IMR-90 (cell line): ENCODE data around the gene RASAL1. TPM values are rescaled to one million over a fixed set of nuclear protein-coding genes. Genes with fewer than 3 reads are reported as not detected.

Source experiments
- ATAC-seq: fragments of 200-7000 bp; cut with Tn5 transposase; 2 replicates; pipeline ENCODE4 v1.9.1; 2020; ENCODE audit warnings: low read depth, mild to moderate bottlenecking, moderate library complexity
- BruUV-seq: library from RNA; stranded (reverse); fragments of 400-500 nt; replicated peaks from 2 replicates; lab custom pipeline; 2021; lab: Mats Ljungman, UMichigan
- CTCF ChIA-PET: fragments of 300-600 bp; formaldehyde crosslinking; extraction: SDS; loops from one replicate; lab custom pipeline; 2021; ENCODE audit warnings: antibody characterized with exemption; lab: Yijun Ruan, JAX
- POLR2A ChIA-PET: fragments of 300-600 bp; sonication (Branson Sonifier 250); formaldehyde crosslinking; loops from one replicate; lab custom pipeline; 2022; ENCODE audit warnings: antibody characterized with exemption; ENCODE audit not compliant: unreplicated experiment; lab: Charles Lee
- DNase-seq: peaks from one replicate; pipeline ENCODE4 v3.0.0; 2013
- H2AFZ ChIP-seq: replicated peaks from 2 replicates; pipeline ENCODE3; 2013; ENCODE audit warnings: low read length, mild to moderate bottlenecking; ENCODE audit not compliant: poor library complexity
- H2AK5ac ChIP-seq: 2 replicates; pipeline ENCODE4 v1.6.1; 2013; ENCODE audit warnings: low read depth, low read length, inconsistent platforms
- H2AK9ac ChIP-seq: replicated peaks from 2 replicates; pipeline ENCODE3; 2013; ENCODE audit warnings: mild to moderate bottlenecking, low read depth, low read length, moderate library complexity; ENCODE audit not compliant: poor library complexity
- H2BK120ac ChIP-seq: 2 replicates; pipeline ENCODE4 v1.6.1; 2013; ENCODE audit warnings: low read depth, low read length, inconsistent platforms
- H2BK15ac ChIP-seq: 3 replicates; pipeline ENCODE4 v1.6.1; 2013; ENCODE audit warnings: low read depth, low read length, inconsistent platforms
- H2BK20ac ChIP-seq: 2 replicates; pipeline ENCODE4 v1.6.1; 2013; ENCODE audit warnings: low read depth, mild to moderate bottlenecking, inconsistent platforms, low read length, moderate library complexity
- H2BK5ac ChIP-seq: 2 replicates; pipeline ENCODE4 v1.6.1; 2013; ENCODE audit warnings: mild to moderate bottlenecking, low read depth, low read length, inconsistent platforms; ENCODE audit not compliant: poor library complexity, severe bottlenecking
- H3K14ac ChIP-seq: replicated peaks from 2 replicates; pipeline ENCODE4 v1.6.1; 2013; ENCODE audit warnings: low read depth, low read length, inconsistent platforms
- H3K18ac ChIP-seq: 2 replicates; pipeline ENCODE4 v1.6.1; 2013; ENCODE audit warnings: low read depth, low read length, control low read depth
- H3K23ac ChIP-seq: 2 replicates; pipeline ENCODE4 v1.6.1; 2013; ENCODE audit warnings: low read depth, low read length, inconsistent platforms
- H3K27ac ChIP-seq: 2 replicates; pipeline ENCODE4 v1.5.1; 2013; ENCODE audit warnings: mild to moderate bottlenecking, control low read depth, low read length; ENCODE audit not compliant: insufficient read depth
- H3K27me3 ChIP-seq: 2 replicates; pipeline ENCODE4 v1.6.1; 2013; ENCODE audit warnings: low read length; ENCODE audit not compliant: control insufficient read depth, insufficient read depth
- H3K36me3 ChIP-seq: 2 replicates; pipeline ENCODE4 v1.6.1; 2013; ENCODE audit warnings: low read length, mixed read lengths; ENCODE audit not compliant: control insufficient read depth, insufficient read depth
- H3K4ac ChIP-seq: 2 replicates; pipeline ENCODE4 v1.6.1; 2013; ENCODE audit warnings: low read depth, low read length, inconsistent platforms
- H3K4me1 ChIP-seq: 2 replicates; pipeline ENCODE4 v1.6.1; 2013; ENCODE audit warnings: low read length, mixed read lengths; ENCODE audit not compliant: control insufficient read depth, insufficient read depth
- H3K4me2 ChIP-seq: 2 replicates; pipeline ENCODE4 v1.6.1; 2013; ENCODE audit warnings: low read depth, mild to moderate bottlenecking, control low read depth, low read length, moderate library complexity
- H3K4me3 ChIP-seq: 2 replicates; pipeline ENCODE4 v1.5.1; 2013; ENCODE audit warnings: low read depth, mild to moderate bottlenecking, control low read depth, low read length, moderate library complexity; ENCODE audit not compliant: insufficient read depth
- H3K56ac ChIP-seq: 2 replicates; pipeline ENCODE4 v1.6.1; 2013; ENCODE audit warnings: low read length, inconsistent platforms; ENCODE audit not compliant: insufficient read depth; ENCODE audit errors: extremely low read depth
- H3K79me1 ChIP-seq, 2 experiments: 2 replicates each; pipeline ENCODE4 v1.6.1; 2013; ENCODE audit warnings: low read length in 2 of 2, inconsistent platforms in 1 of 2, low read depth in 1 of 2
- H3K9ac ChIP-seq: 2 replicates; pipeline ENCODE4 v1.6.1; 2013; ENCODE audit warnings: low read depth, low read length, control low read depth
- H3K9me1 ChIP-seq: 2 replicates; pipeline ENCODE4 v1.6.1; 2013; ENCODE audit warnings: low read length, inconsistent platforms; ENCODE audit not compliant: insufficient read depth
- H3K9me3 ChIP-seq: 2 replicates; pipeline ENCODE4 v1.6.1; 2013; ENCODE audit warnings: low read length; ENCODE audit not compliant: control insufficient read depth, insufficient read depth
- H4K20me1 ChIP-seq: 2 replicates; pipeline ENCODE4 v1.6.1; 2013; ENCODE audit warnings: low read length, inconsistent platforms; ENCODE audit not compliant: insufficient read depth
- H4K5ac ChIP-seq: 2 replicates; pipeline ENCODE4 v1.6.1; 2013; ENCODE audit warnings: mild to moderate bottlenecking, low read depth, low read length, control low read depth
- H4K8ac ChIP-seq, 2 experiments: 2 replicates each; pipeline ENCODE4 v1.6.1; 2013; ENCODE audit warnings: low read depth in 2 of 2, low read length in 2 of 2, control low read depth in 1 of 2, inconsistent platforms in 1 of 2
- H4K91ac ChIP-seq: 2 replicates; pipeline ENCODE4 v1.6.1; 2013; ENCODE audit warnings: low read depth, low read length, inconsistent platforms; ENCODE audit not compliant: insufficient read depth
- BHLHE40 ChIP-seq: fragments of 150-350 bp; IDR thresholded peaks from 2 replicates; pipeline ENCODE4 v1.6.1; 2016; ENCODE audit warnings: mild to moderate bottlenecking, low read depth, low read length
- CEBPB ChIP-seq: IDR thresholded peaks from 2 replicates; pipeline ENCODE4 v1.6.1; 2012; ENCODE audit warnings: low read depth, low read length, improper control_type of control experiment
- CHD1 ChIP-seq: IDR thresholded peaks from 2 replicates; pipeline ENCODE4 v1.6.1; 2012; ENCODE audit warnings: low read depth, low read length, improper control_type of control experiment
- FOS ChIP-seq: fragments of 150-350 bp; IDR thresholded peaks from 2 replicates; pipeline ENCODE4 v1.6.1; 2016; ENCODE audit warnings: low read depth, low read length
- MAFK ChIP-seq: IDR thresholded peaks from 2 replicates; pipeline ENCODE4 v1.6.1; 2012; ENCODE audit warnings: low read depth, low read length, improper control_type of control experiment
- MAZ ChIP-seq: IDR thresholded peaks from 2 replicates; pipeline ENCODE4 v1.6.1; 2012; ENCODE audit warnings: low read depth, mild to moderate bottlenecking, low read length, improper control_type of control experiment, moderate library complexity, borderline replicate concordance
- MXI1 ChIP-seq: IDR thresholded peaks from 2 replicates; pipeline ENCODE4 v1.6.1; 2012; ENCODE audit warnings: low read depth, mild to moderate bottlenecking, low read length, moderate library complexity, borderline replicate concordance
- NFE2L2 ChIP-seq: fragments of 150-350 bp; IDR thresholded peaks from 2 replicates; pipeline ENCODE4 v1.6.1; 2016; ENCODE audit warnings: low read depth, mild to moderate bottlenecking, low read length
- RAD21 ChIP-seq: IDR thresholded peaks from 2 replicates; pipeline ENCODE4 v1.6.1; 2012; ENCODE audit warnings: low read length, improper control_type of control experiment
- RCOR1 ChIP-seq: IDR thresholded peaks from 2 replicates; pipeline ENCODE4 v1.6.1; 2012; ENCODE audit warnings: mild to moderate bottlenecking, low read length, improper control_type of control experiment; ENCODE audit not compliant: insufficient replicate concordance
- RFX5 ChIP-seq: IDR thresholded peaks from 2 replicates; pipeline ENCODE4 v1.8.0; 2012; ENCODE audit warnings: low read depth, mild to moderate bottlenecking, low read length, moderate library complexity
- WGBS, 2 experiments: methylation state at CpG; one replicate each; pipeline versions ENCODE4 v1.1.5 to v1.1.7; 2013; ENCODE audit warnings: missing lambda C conversion rate in 2 of 2; ENCODE audit not compliant: insufficient read length in 1 of 2; ENCODE audit errors: extremely low coverage in 2 of 2; 5-methylcytosine and 5-hydroxymethylcytosine counted together
- dilution Hi-C: fragments of 300-500 bp; cut with HindIII; formaldehyde crosslinking; loops from one replicate; pipeline ENCODE4 v1.14.3; 2018; ENCODE audit warnings: low sequenced_read_pairs; ENCODE audit not compliant: unreplicated experiment
- in situ Hi-C: fragments of 300-500 bp; cut with MboI; formaldehyde crosslinking; loops from 3 replicates; pipeline ENCODE4 v1.14.3; 2019; ENCODE audit warnings: low sequenced_read_pairs, inconsistent platforms, mixed read lengths
- intact Hi-C: fragments of 100-400 bp; cut with micrococcal nuclease; formaldehyde crosslinking; loops from 2 replicates; pipeline ENCODE4 v1.10.0; 2022
- polyA plus RNA-seq, 3 experiments: library from polyadenylated mRNA; depleted of rRNA; stranded (reverse); fragments of >200 nt; gene quantifications; 2 replicates each; pipeline ENCODE4 v1.2.3, GENCODE V29; 2012; ENCODE audit warnings: low replicate concordance in 1 of 3
- total RNA-seq: library from RNA; depleted of rRNA; stranded (reverse); fragments of >200 nt; gene quantifications from 2 replicates; pipeline ENCODE4 v1.2.3, GENCODE V29; 2012
- TF ChIP-seq, protein P1 (sequence below): conservative IDR thresholded peaks from 2 replicates; pipeline ENCODE4 v1.5.1; 2012; ENCODE audit warnings: mild to moderate bottlenecking, low read depth, low read length, improper control_type of control experiment

The RASAL1 gene
- total and polyA plus RNA-seq, 2 of the 4 experiments (the other 2 are of a cell fraction) = not detected

DNA sequence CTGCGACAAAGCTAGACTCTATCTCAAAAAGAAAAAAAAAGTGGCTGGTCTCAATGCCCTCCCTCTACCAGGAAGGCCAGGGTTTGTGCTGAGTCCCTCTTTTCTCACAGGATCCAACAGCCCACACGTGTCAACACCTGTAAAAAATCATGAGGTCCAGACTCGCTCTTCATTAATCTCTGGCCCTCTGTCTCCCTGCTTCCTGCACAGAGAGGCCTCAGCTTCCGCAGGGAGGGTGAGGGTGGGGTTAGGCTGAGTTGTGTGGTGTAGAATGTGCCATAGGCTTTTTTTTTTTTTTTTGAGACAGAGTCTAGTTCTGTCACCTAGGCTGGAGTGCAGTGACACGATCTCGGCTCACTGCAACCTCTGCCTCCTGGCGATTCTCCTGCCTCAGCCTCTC lies 20.1 kb upstream of the RASAL1 start:
- Histone ChIP-seq H2AK9ac (no peak overlapping the region), H3K36me3 (peaks cover 20% of the 10 kb centered on the region), H3K4ac (no peak overlapping the region), H2BK120ac (no peak overlapping the region), H4K20me1 (no peaks in the 10 kb centered on the region), H3K79me1 (no peaks in the 10 kb centered on the region), H3K4me3 (no peak overlapping the region), H2AK5ac (no peak overlapping the region), H2BK20ac (no peak overlapping the region), H2BK5ac (no peak overlapping the region), H3K18ac (no peak overlapping the region), H4K5ac (no peak overlapping the region), H2BK15ac (no peak overlapping the region), H3K14ac (no peak overlapping the region), H2AFZ (no peak overlapping the region), H3K9me1 (no peaks in the 10 kb centered on the region), H3K27ac (no peak overlapping the region), H4K91ac (no peak overlapping the region), H3K56ac (no peak overlapping the region), H4K8ac (no peak overlapping the region), H3K23ac (no peak overlapping the region), H3K9me3 (no peaks in the 10 kb centered on the region), H3K4me2 (no peak overlapping the region), H3K27me3 (peaks cover 37% of the 10 kb centered on the region), H3K4me1 (no peaks in the 10 kb centered on the region), H3K9ac (no peak overlapping the region)
- DNase-seq = no peak
- POLR2A ChIA-PET = no interaction called here
- intact Hi-C loops (no loop called here), in situ Hi-C loops (no loop called here), dilution Hi-C loops (no loop called here)
- BruUV-seq = no TSS peak
- CTCF ChIA-PET = interaction anchor here (0.9 kb wide), 1 partner anchor 269 kb away, joined by 3 read pairs; no protein-coding TSS in a partner anchor
- no peak for ATAC-seq
- TF ChIP-seq MXI1 (no peak), BHLHE40 (no peak), NFE2L2 (no peak), FOS (no peak), CEBPB (no peak), RFX5 (no peak), CHD1 (no peak), RAD21 (no peak), MAFK (no peak), MAZ (no peak), RCOR1 (no peak)
- TF ChIP-seq, protein P1, sequence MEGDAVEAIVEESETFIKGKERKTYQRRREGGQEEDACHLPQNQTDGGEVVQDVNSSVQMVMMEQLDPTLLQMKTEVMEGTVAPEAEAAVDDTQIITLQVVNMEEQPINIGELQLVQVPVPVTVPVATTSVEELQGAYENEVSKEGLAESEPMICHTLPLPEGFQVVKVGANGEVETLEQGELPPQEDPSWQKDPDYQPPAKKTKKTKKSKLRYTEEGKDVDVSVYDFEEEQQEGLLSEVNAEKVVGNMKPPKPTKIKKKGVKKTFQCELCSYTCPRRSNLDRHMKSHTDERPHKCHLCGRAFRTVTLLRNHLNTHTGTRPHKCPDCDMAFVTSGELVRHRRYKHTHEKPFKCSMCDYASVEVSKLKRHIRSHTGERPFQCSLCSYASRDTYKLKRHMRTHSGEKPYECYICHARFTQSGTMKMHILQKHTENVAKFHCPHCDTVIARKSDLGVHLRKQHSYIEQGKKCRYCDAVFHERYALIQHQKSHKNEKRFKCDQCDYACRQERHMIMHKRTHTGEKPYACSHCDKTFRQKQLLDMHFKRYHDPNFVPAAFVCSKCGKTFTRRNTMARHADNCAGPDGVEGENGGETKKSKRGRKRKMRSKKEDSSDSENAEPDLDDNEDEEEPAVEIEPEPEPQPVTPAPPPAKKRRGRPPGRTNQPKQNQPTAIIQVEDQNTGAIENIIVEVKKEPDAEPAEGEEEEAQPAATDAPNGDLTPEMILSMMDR = no peak
- WGBS, 2 experiments = no CpG with 5 or more reads among the region's 7 CpGs
